GM12878 (cell line): ENCODE measurements around the gene HSFX2. TPM values are rescaled to one million over a fixed set of nuclear protein-coding genes. Genes with fewer than 3 reads are reported as not detected.

Source experiments
- ATF3 ChIP-seq: IDR thresholded peaks from 2 replicates; pipeline ENCODE4 v1.6.1; 2011; ENCODE audit warnings: low read depth, mild to moderate bottlenecking, low read length, moderate library complexity, borderline replicate concordance; ENCODE audit errors: extremely low read depth
- BMI1 ChIP-seq: fragments of 450-650 bp; IDR thresholded peaks from 2 replicates; pipeline ENCODE4 v1.6.1; 2016; ENCODE audit warnings: mild to moderate bottlenecking, moderate library complexity, borderline replicate concordance
- E4F1 ChIP-seq: fragments of 450-650 bp; IDR thresholded peaks from 2 replicates; pipeline ENCODE4 v1.6.1; 2018; ENCODE audit warnings: borderline replicate concordance, mild to moderate bottlenecking; ENCODE audit not compliant: partially characterized antibody
- FOS ChIP-seq: IDR thresholded peaks from 3 replicates; pipeline ENCODE4 v1.6.1; 2011; ENCODE audit warnings: borderline replicate concordance; ENCODE audit not compliant: insufficient read length; ENCODE audit errors: extremely low read depth
- IRF4 ChIP-seq: IDR thresholded peaks from 2 replicates; pipeline ENCODE4 v1.6.1; 2011; ENCODE audit warnings: low read depth, low read length
- KAT2A ChIP-seq: conservative IDR thresholded peaks from 2 replicates; pipeline ENCODE4 v1.6.1; 2011; ENCODE audit warnings: low read depth, low read length; ENCODE audit not compliant: control insufficient read depth
- MTA3 ChIP-seq: IDR thresholded peaks from 2 replicates; pipeline ENCODE4 v1.6.1; 2012; ENCODE audit warnings: low read length, inconsistent platforms, borderline replicate concordance
- NFYB ChIP-seq: IDR thresholded peaks from 2 replicates; pipeline ENCODE4 v1.6.1; 2011; ENCODE audit warnings: low read depth, mild to moderate bottlenecking, low read length, improper control_type of control experiment, moderate library complexity; ENCODE audit not compliant: insufficient read depth
- RBBP5 ChIP-seq: fragments of 200-600 bp; sonication (generic); conservative IDR thresholded peaks from 2 replicates; pipeline ENCODE4 v1.6.1; 2016
- ZBTB11 ChIP-seq: fragments of 450-650 bp; formaldehyde crosslinking; IDR thresholded peaks from 2 replicates; pipeline ENCODE4 v1.5.0; 2022; ENCODE audit warnings: mild to moderate bottlenecking, missing genetic modification characterization
- ZNF217 ChIP-seq: fragments of 450-650 bp; IDR thresholded peaks from 2 replicates; pipeline ENCODE4 v1.6.1; 2017; ENCODE audit warnings: antibody characterized with exemption, mild to moderate bottlenecking
- ZNF687 ChIP-seq: fragments of 450-650 bp; IDR thresholded peaks from 2 replicates; pipeline ENCODE4 v1.6.1; 2017; ENCODE audit warnings: mild to moderate bottlenecking, moderate library complexity
- ZSCAN29 ChIP-seq: fragments of 450-650 bp; IDR thresholded peaks from 2 replicates; pipeline ENCODE4 v1.6.1; 2017; ENCODE audit warnings: mild to moderate bottlenecking, moderate library complexity
- polyA plus RNA-seq, 11 experiments: library from polyadenylated mRNA; depleted of rRNA in 4 of 11; unstranded in 6 of 11; stranded (reverse) in 5 of 11; fragments of >200 nt; fragmentation: Nextera tagmentation in 4 of 11; fragmentation: Illumina TruSeq in 1 of 11; extraction: Ambion mirVana in 4 of 11; extraction: Trizol in 1 of 11; gene quantifications; 1 replicate in 1 of 11; 2 replicates in 10 of 11; pipeline versions ENCODE4 v1.2.1 to v1.2.3, GENCODE V29; 2011 to 2016; ENCODE audit warnings: inconsistent platforms in 2 of 11, missing spikeins in 2 of 11, low read depth in 1 of 11
- total RNA-seq, 4 experiments: library from RNA; depleted of rRNA in 3 of 4; stranded (reverse); fragments of >200 nt in 3 of 4; fragmentation: Illumina TruSeq in 1 of 4; extraction: Trizol in 1 of 4; gene quantifications; 2 replicates each; pipeline versions ENCODE4 v1.2.1 to v1.2.3, GENCODE V29; 2013 to 2021

The HSFX2 gene
- total and polyA plus RNA-seq, 10 of the 15 experiments (the other 5 are each of a cell fraction or from before 2014, with no cell fraction given), result 0.07 to 0.18 (median 0.14) TPM; not detected in 7

GRCh38 chrX:149641835-149642234, 46.7 kb upstream of the HSFX2 start (continued):
- TF ChIP-seq ZNF687 (no peak), BMI1 (no peak), ZBTB11 (CRISPR knock-in tag) (no peak), ATF3 (no peak), MTA3 (no peak), ZSCAN29 (no peak), E4F1 (no peak), RBBP5 (no peak), ZNF217 (no peak), IRF4 (no peak), FOS (no peak), NFYB (no peak), KAT2A (no peak)
